Kidney (tissue), 14 donors: Measurements from ENCODE around the gene ZBTB7C. TPM values are rescaled to one million over a fixed set of nuclear protein-coding genes. Genes with fewer than 3 reads are reported as not detected.
A peak's percentile ranks its signal among the peaks of the same experiment; 100 is the strongest.

Experiments used
- DNase-seq, 5 donors: peaks; one replicate each; pipeline ENCODE4 v3.0.0-alpha.2; 2013 to 2020
- FAIRE-seq: peaks from 2 replicates; lab custom pipeline; 2012; peaks lifted over from hg19 to GRCh38; lab: Jason Lieb, UNC
- H3K27ac ChIP-seq, 2 donors: one replicate each; pipeline ENCODE4 v1.7.0; 2013; ENCODE audit warnings: low read depth in 2 of 2, low read length in 2 of 2, inconsistent platforms in 1 of 2
- H3K27me3 ChIP-seq: one replicate; pipeline ENCODE4 v1.7.1; 2013; ENCODE audit warnings: low read length, inconsistent platforms; ENCODE audit not compliant: control insufficient read depth, insufficient read depth
- H3K36me3 ChIP-seq, 3 donors: one replicate each; pipeline versions ENCODE4 v1.7.0 to v1.7.1; 2013; ENCODE audit warnings: low read length in 3 of 3, control low read depth in 1 of 3, inconsistent platforms in 1 of 3; ENCODE audit not compliant: insufficient read depth in 3 of 3, control insufficient read depth in 2 of 3
- H3K4me1 ChIP-seq, 3 donors: one replicate each; pipeline versions ENCODE4 v1.7.0 to v1.7.1; 2013; ENCODE audit warnings: low read length in 3 of 3, inconsistent platforms in 1 of 3, low read depth in 1 of 3; ENCODE audit not compliant: control insufficient read depth in 2 of 3, insufficient read depth in 2 of 3
- H3K4me3 ChIP-seq, 3 donors: one replicate each; pipeline versions ENCODE4 v1.7.0 to v1.8.1; 2013; ENCODE audit warnings: low read length in 3 of 3, control low read depth in 1 of 3, inconsistent platforms in 1 of 3
- H3K9ac ChIP-seq, 3 donors: one replicate each; pipeline versions ENCODE4 v1.7.0 to v1.7.1; 2013; ENCODE audit warnings: low read length in 3 of 3, control low read depth in 1 of 3, inconsistent platforms in 1 of 3
- H3K9me3 ChIP-seq, 3 donors: one replicate each; pipeline versions ENCODE4 v1.7.0 to v1.7.1; 2013; ENCODE audit warnings: low read length in 3 of 3, control low read depth in 1 of 3, inconsistent platforms in 1 of 3; ENCODE audit not compliant: control insufficient read depth in 2 of 3, insufficient read depth in 1 of 3
- CTCF ChIP-seq: IDR thresholded peaks from 3 replicates; pipeline ENCODE4 v1.5.1; 2012; ENCODE audit warnings: mild to moderate bottlenecking, moderate library complexity, borderline replicate concordance; ENCODE audit not compliant: insufficient read depth; ENCODE audit errors: extremely low read depth
- intact Hi-C: fragments of 100-400 bp; cut with DNase I; formaldehyde crosslinking; loops from one replicate; pipeline ENCODE4 v1.11.1; 2022
- polyA plus RNA-seq: library from polyadenylated mRNA; stranded (reverse); fragments of 350-450 nt; fragmentation: Illumina TruSeq; extraction: RNeasy Lipid Tissue Mini Kit (QIAGEN cat#74804); gene quantifications from one replicate; pipeline ENCODE4 v1.2.3, GENCODE V29; 2014; ENCODE audit warnings: low read depth, low replicate concordance; ENCODE audit not compliant: insufficient read depth
- total RNA-seq: library from RNA; stranded (reverse); fragmentation: NEBNext Ultra II Directional; extraction: Animal tissue kit (Norgen Biotek cat#: 25700); gene quantifications from one replicate; pipeline ENCODE4 v1.2.1, GENCODE V29; 2021
- donor health status: control.
- donor health status: control.
- donor health status: control.
- donor health status: control.
- donor health status: control.
- donor health status: DM: yes; HTN: yes; CAD: no.
- donor health status: Normal renal cell carcinoma (clear cell type).

ZBTB7C gene
- total and polyA plus RNA-seq, 2 donors from 2014 or later = 1.8 to 13.8 TPM

GRCh38 chr18:48024009-48024512, 385.1 kb downstream of the ZBTB7C start:
- Histone ChIP-seq H3K4me1 (peaks cover 3 to 14% (median 5%) of the 10 kb centered on the region in 3 donors), H3K27me3 (no peaks in the 10 kb centered on the region), H3K4me3 (no peak overlapping the region), H3K36me3 (no peaks in the 10 kb centered on the region), H3K9me3 (no peaks in the 10 kb centered on the region), H3K9ac (no peak overlapping the region), H3K27ac (peak overlapping the region in 1 of 2 donors; percentile 23)
- FAIRE-seq (no peak), DNase-seq (peak in 2 of 5 donors; percentile 32 to 45)
- intact Hi-C loops = no loop called here
- no peak for TF ChIP-seq CTCF

GRCh38 chr18:48023334-48024008, 385.7 kb downstream of the ZBTB7C start:
- Histone ChIP-seq H3K4me1 (peaks cover 3 to 14% (median 5%) of the 10 kb centered on the region in 3 donors), H3K27ac (peak overlapping the region in 1 of 2 donors; percentile 23), H3K4me3 (no peak overlapping the region), H3K9me3 (no peaks in the 10 kb centered on the region), H3K27me3 (no peaks in the 10 kb centered on the region), H3K9ac (no peak overlapping the region), H3K36me3 (no peaks in the 10 kb centered on the region)
- DNase-seq = peak; percentile 72 to 84 (median 75)
- peak; percentile 54 for TF ChIP-seq CTCF
- FAIRE-seq = no peak
- intact Hi-C loops = no loop called here

DNA sequence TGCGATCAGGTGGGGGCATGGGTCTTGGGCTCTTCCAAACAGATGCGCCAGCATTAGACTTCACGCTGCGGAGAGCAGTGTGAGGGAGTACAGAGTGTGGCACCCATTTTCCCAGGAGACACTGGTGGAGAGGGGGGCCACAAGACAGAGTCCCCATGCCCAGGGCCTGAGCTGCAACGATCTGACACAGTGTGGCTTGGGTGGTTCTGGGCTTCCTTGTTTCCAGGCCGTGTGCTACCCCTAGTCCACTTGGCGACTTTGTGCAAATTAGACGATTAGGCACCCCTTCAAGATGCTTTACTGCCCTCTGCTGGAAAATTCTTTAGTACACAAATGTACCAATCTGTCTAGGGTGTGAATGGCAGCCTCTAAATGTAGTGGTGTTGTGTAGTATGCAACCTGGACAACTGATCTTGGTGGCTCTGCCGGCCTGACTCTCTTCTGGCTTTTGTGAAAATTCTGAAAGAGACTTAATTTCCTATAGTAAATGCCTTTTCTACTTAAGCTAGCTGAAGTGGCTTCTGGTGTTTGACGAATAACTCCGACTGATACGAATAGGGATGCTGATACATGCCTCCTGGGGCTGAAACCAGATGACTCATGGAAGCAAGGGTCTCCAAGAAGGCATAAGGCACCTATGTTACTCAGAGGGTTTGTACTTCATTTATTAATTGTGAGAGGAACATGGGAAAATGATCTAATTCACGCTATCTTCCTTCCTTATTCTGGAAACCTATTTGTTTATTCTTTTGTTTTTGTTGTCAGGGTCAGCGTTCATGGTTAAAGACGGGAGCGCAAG, 386.5 kb downstream of the ZBTB7C start:
- intact Hi-C loops = no loop called here
- H3K4me3 ChIP-seq = no peak overlapping the region
- no peaks in the 10 kb centered on the region for H3K27me3 ChIP-seq
- no peak for FAIRE-seq
- no peak overlapping the region for H3K27ac ChIP-seq
- TF ChIP-seq CTCF = peak; percentile 53
- peaks cover 0 to 10% (median 3%) of the 10 kb centered on the region in 3 donors for H3K4me1 ChIP-seq
- no peak overlapping the region for H3K9ac ChIP-seq
- peak in 3 of 5 donors; percentile 59 to 89 (median 87) for DNase-seq
- H3K36me3 ChIP-seq = no peaks in the 10 kb centered on the region
- H3K9me3 ChIP-seq = no peaks in the 10 kb centered on the region
